ENCODE results near the gene WIPF1.

Gene WIPF1

DNA sequence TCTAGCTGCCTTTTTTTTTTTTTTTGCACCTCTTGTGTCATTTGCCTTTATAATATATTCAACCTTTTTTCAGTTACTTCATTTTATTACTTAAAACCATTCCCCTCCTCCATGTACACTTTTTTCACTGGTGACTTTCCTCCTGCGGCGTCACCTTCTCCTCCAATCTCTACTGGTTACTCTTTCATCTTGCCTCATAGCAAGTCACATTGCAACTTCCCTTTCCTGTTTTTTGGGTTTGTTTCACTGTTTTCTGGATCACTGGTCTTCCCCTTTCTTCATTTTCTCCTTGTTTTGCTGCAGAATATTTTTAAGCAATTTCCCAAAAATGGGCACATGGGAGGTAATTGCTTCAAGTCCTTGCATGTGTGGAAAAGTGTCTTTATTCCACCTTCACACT, 73.1 kb downstream of the WIPF1 start:
- no peak for DNase-seq (ENCODE audit: low read depth)
- H3K4me3 ChIP-seq (ENCODE audit: low read length): no peak overlapping the region
- TF ChIP-seq, protein P1, sequence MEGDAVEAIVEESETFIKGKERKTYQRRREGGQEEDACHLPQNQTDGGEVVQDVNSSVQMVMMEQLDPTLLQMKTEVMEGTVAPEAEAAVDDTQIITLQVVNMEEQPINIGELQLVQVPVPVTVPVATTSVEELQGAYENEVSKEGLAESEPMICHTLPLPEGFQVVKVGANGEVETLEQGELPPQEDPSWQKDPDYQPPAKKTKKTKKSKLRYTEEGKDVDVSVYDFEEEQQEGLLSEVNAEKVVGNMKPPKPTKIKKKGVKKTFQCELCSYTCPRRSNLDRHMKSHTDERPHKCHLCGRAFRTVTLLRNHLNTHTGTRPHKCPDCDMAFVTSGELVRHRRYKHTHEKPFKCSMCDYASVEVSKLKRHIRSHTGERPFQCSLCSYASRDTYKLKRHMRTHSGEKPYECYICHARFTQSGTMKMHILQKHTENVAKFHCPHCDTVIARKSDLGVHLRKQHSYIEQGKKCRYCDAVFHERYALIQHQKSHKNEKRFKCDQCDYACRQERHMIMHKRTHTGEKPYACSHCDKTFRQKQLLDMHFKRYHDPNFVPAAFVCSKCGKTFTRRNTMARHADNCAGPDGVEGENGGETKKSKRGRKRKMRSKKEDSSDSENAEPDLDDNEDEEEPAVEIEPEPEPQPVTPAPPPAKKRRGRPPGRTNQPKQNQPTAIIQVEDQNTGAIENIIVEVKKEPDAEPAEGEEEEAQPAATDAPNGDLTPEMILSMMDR (IDR thresholded peaks at IDR 0.05; ENCODE audit: insufficient read depth, low read depth, low read length, missing control alignments): no peak

GRCh38 chr2:174522553-174522952, 75.1 kb downstream of the WIPF1 start:
- H3K4me3 ChIP-seq (ENCODE audit: low read length): no peak overlapping the region
- no peak for DNase-seq (ENCODE audit: low read depth)
- TF ChIP-seq, protein P1 (IDR thresholded peaks at IDR 0.05; ENCODE audit: insufficient read depth, low read depth, low read length, missing control alignments): peak; percentile 21

- no peak for DNase-seq (ENCODE audit: low read depth)
- no peak overlapping the region for H3K4me3 ChIP-seq (ENCODE audit: low read length)
- TF ChIP-seq, protein P1 (IDR thresholded peaks at IDR 0.05; ENCODE audit: insufficient read depth, low read depth, low read length, missing control alignments): no peak
Observed at GRCh38 chr2:174518395-174518794, 79.2 kb downstream of the WIPF1 start.

GRCh38 chr2:174516501-174517378, 80.9 kb downstream of the WIPF1 start:
- no peak overlapping the region for H3K4me3 ChIP-seq (ENCODE audit: low read length)
- TF ChIP-seq, protein P1 (IDR thresholded peaks at IDR 0.05; ENCODE audit: insufficient read depth, low read depth, low read length, missing control alignments): no peak
- no peak for DNase-seq (ENCODE audit: low read depth)

DNA sequence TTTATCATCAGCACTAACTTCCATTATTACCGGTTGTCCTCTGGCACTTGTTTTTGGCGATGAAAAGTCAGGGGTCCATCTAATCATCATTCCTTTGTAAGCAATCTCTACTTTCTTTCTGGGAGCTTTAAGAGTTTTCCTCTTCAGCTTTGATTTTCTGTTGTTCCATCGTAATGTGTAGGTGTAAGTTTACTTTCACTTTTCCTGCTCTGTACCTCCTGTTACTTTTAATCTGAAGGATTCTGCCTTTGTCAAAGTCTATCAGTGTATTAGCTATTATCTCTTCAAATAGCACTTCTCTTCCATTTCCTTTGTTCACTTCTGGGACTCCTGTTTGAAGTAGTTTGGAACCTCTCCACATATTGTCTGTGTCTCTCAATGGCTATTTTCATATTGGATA, 85.3 kb downstream of the WIPF1 start:
- TF ChIP-seq, protein P1 (IDR thresholded peaks at IDR 0.05; ENCODE audit: insufficient read depth, low read depth, low read length, missing control alignments): no peak
- no peak for DNase-seq (ENCODE audit: low read depth)
- no peak overlapping the region for H3K4me3 ChIP-seq (ENCODE audit: low read length)

GRCh38 chr2:174511580-174512260, 85.9 kb downstream of the WIPF1 start:
- no peak overlapping the region for H3K4me3 ChIP-seq (ENCODE audit: low read length)
- DNase-seq (ENCODE audit: low read depth): no peak
- TF ChIP-seq, protein P1 (IDR thresholded peaks at IDR 0.05; ENCODE audit: insufficient read depth, low read depth, low read length, missing control alignments): no peak
